Psoas muscle (tissue), 8 donors: Measurements from ENCODE around the gene SMAD4. TPM values are rescaled to one million over a fixed set of nuclear protein-coding genes. Genes with fewer than 3 reads are reported as not detected.

Experiments
- ATAC-seq, 4 donors: fragments of 200-7000 bp; cut with Tn5 transposase; one replicate each; pipeline ENCODE4 v1.9.1; 2020; ENCODE audit warnings: moderate library complexity in 3 of 4, mild to moderate bottlenecking in 2 of 4
- DNase-seq, 2 donors: peaks; one replicate each; pipeline ENCODE4 v3.0.0-alpha.2; 2020
- H3K27ac ChIP-seq: fragments of 200-600 bp; one replicate; pipeline ENCODE4 v1.8.0; 2022
- H3K27me3 ChIP-seq, 3 donors: fragments of 200-600 bp in 1 of 3; one replicate each; pipeline versions ENCODE4 v1.6.1 to v1.8.0; 2013 to 2022; ENCODE audit warnings: low read length in 2 of 3, mild to moderate bottlenecking in 2 of 3, moderate library complexity in 1 of 3; ENCODE audit not compliant: insufficient read depth in 3 of 3
- H3K36me3 ChIP-seq, 2 donors: fragments of 200-600 bp in 1 of 2; one replicate each; pipeline versions ENCODE4 v1.6.1 to v1.8.0; 2013 to 2022; ENCODE audit warnings: low read depth in 1 of 2, mild to moderate bottlenecking in 1 of 2, moderate library complexity in 1 of 2; ENCODE audit not compliant: insufficient read depth in 1 of 2
- H3K4me1 ChIP-seq: fragments of 200-600 bp; one replicate; pipeline ENCODE4 v1.8.0; 2022
- H3K4me3 ChIP-seq: fragments of 200-600 bp; one replicate; pipeline ENCODE4 v1.8.0; 2022; ENCODE audit warnings: mild to moderate bottlenecking
- H3K9me3 ChIP-seq: fragments of 200-600 bp; one replicate; pipeline ENCODE4 v1.8.0; 2022
- CTCF ChIP-seq: fragments of 200-600 bp; IDR thresholded peaks from one replicate; pipeline ENCODE4 v1.8.0; 2022; ENCODE audit warnings: antibody characterized with exemption
- WGBS, 3 donors: extraction: QIAGEN DNeasy Blood & Tissue Kit; methylation state at CpG; one replicate each; pipeline versions ENCODE4 v1.1.6 to v1.1.7; 2013; 5-methylcytosine and 5-hydroxymethylcytosine counted together
- intact Hi-C, 2 donors: fragments of 100-400 bp; cut with DNase I; formaldehyde crosslinking; loops; one replicate each; pipeline versions ENCODE4 v1.11.0 to v1.14.2; 2022
- polyA plus RNA-seq, 3 donors: library from polyadenylated mRNA; stranded (reverse); fragments of 200-250 nt; gene quantifications; one replicate each; pipeline ENCODE4 v1.2.3, GENCODE V29; 2013
- total RNA-seq, 4 donors: library from RNA; stranded (reverse); fragmentation: NEBNext Ultra II Directional in 2 of 4; extraction: Animal tissue kit (Norgen Biotek cat#: 25700) in 2 of 4; gene quantifications; one replicate each; pipeline versions ENCODE4 v1.2.1 to v1.2.4, GENCODE V29; 2021 to 2023
- donor health status: healthy with polysubstance abuse.
- donor health status: DM: no; HTN: no; CAD: no; lungs with moderate emphysema.
- donor health status: Bipolar disorder and iron deficiency.
- donor health status: healthy.
- donor health status: DM: yes; HTN: yes; CAD: no.
- donor health status: DM: no; HTN: no; CAD: no.
- donor health status: DM: no; HTN: no; CAD: no.
- donor health status: DM: yes; HTN: yes; CAD: no.

The SMAD4 gene
- total and polyA plus RNA-seq, 7 donors = 35.6 to 128 (median 92.7) TPM

GRCh38 chr18:51097021-51097822, 67.2 kb downstream of the SMAD4 start:
- DNase-seq (no peak), ATAC-seq (no peak)
- H3K36me3 ChIP-seq = no peaks in the 10 kb centered on the region
- no peak overlapping the region for H3K4me3 ChIP-seq
- H3K27me3 ChIP-seq = peaks cover 0 to 3% (median 0%) of the 10 kb centered on the region in 3 donors
- H3K27ac ChIP-seq = no peak overlapping the region
- TF ChIP-seq CTCF = no peak
- no peaks in the 10 kb centered on the region for H3K4me1 ChIP-seq
- intact Hi-C loops = no loop called here
- WGBS, 3 donors = 58 to 63% (median 61%) methylated on average over 6 of the region's 6 CpGs
- H3K9me3 ChIP-seq = peaks cover 5% of the 10 kb centered on the region

- no peak overlapping the region for H3K4me3 ChIP-seq
- H3K27me3 ChIP-seq = peaks cover 0 to 3% (median 0%) of the 10 kb centered on the region in 3 donors
- DNase-seq = no peak
- ATAC-seq = no peak
- H3K9me3 ChIP-seq = peaks cover 5% of the 10 kb centered on the region
- no peaks in the 10 kb centered on the region for H3K36me3 ChIP-seq
- H3K4me1 ChIP-seq = no peaks in the 10 kb centered on the region
- TF ChIP-seq CTCF = no peak
- intact Hi-C loops = no loop called here
- no peak overlapping the region for H3K27ac ChIP-seq
- WGBS, 3 donors = 79 to 86% (median 85%) methylated on average over 5 of the region's 5 CpGs
These were observed 68.1 kb downstream of the SMAD4 start for GRCh38 chr18:51098082-51098481.

- TF ChIP-seq CTCF = no peak
- WGBS, 3 donors = 74 to 94% (median 76%) methylated on average over 1 of the region's 1 CpG
These were observed 68.5 kb downstream of the SMAD4 start for GRCh38 chr18:51098513-51098912.

GRCh38 chr18:51100385-51101120, 70.5 kb downstream of the SMAD4 start:
- no peak for TF ChIP-seq CTCF

More at GRCh38 chr18:51098513-51098912, 68.5 kb downstream of the SMAD4 start:
- ATAC-seq = no peak
- Histone ChIP-seq H3K4me3 (no peak overlapping the region), H3K36me3 (no peaks in the 10 kb centered on the region), H3K4me1 (no peaks in the 10 kb centered on the region), H3K27ac (no peak overlapping the region), H3K9me3 (peaks cover 5% of the 10 kb centered on the region), H3K27me3 (peaks cover 0 to 3% (median 0%) of the 10 kb centered on the region in 3 donors)
- intact Hi-C loops = no loop called here
- no peak for DNase-seq

More at GRCh38 chr18:51100385-51101120, 70.5 kb downstream of the SMAD4 start:
- H3K27ac ChIP-seq = no peak overlapping the region
- WGBS, 3 donors = 76 to 80% (median 80%) methylated on average over 8 of the region's 8 CpGs
- intact Hi-C loops = no loop called here
- no peaks in the 10 kb centered on the region for H3K36me3 ChIP-seq
- H3K4me3 ChIP-seq = no peak overlapping the region
- H3K9me3 ChIP-seq = peaks cover 5% of the 10 kb centered on the region
- ATAC-seq (no peak), DNase-seq (no peak)
- no peaks in the 10 kb centered on the region for H3K4me1 ChIP-seq
- peaks cover 0 to 3% (median 0%) of the 10 kb centered on the region in 3 donors for H3K27me3 ChIP-seq
